ENCODE measurements around the gene LEF1.

The LEF1 gene

GRCh38 chr4:108060164-108060563 is 108.6 kb downstream of the LEF1 start:
- TF ChIP-seq ZC3H10 (CRISPR knock-in tag; IDR thresholded peaks at IDR 0.05) (no peak), PATZ1 (CRISPR knock-in tag; IDR thresholded peaks at IDR 0.05; ENCODE audit: borderline replicate concordance) (no peak), ARNTL (CRISPR knock-in tag; IDR thresholded peaks at IDR 0.05; ENCODE audit: borderline replicate concordance, low read depth) (no peak), ZFP3 (CRISPR knock-in tag; IDR thresholded peaks at IDR 0.05) (no peak), SNAI2 (CRISPR knock-in tag; IDR thresholded peaks at IDR 0.05) (no peak), ZFP30 (CRISPR knock-in tag; IDR thresholded peaks at IDR 0.05) (no peak), RARB (CRISPR knock-in tag; IDR thresholded peaks at IDR 0.05) (no peak), CREB5 (CRISPR knock-in tag; IDR thresholded peaks at IDR 0.05; ENCODE audit: low read depth) (no peak), CSRNP3 (CRISPR knock-in tag; IDR thresholded peaks at IDR 0.05) (no peak), ZNF565 (CRISPR knock-in tag; conservative IDR thresholded peaks at IDR 0.05; ENCODE audit: low read depth) (no peak), TSHZ2 (CRISPR knock-in tag; IDR thresholded peaks at IDR 0.05) (no peak), ESRRG (CRISPR knock-in tag; IDR thresholded peaks at IDR 0.05) (no peak), CSDC2 (CRISPR knock-in tag; IDR thresholded peaks at IDR 0.05) (no peak), TCF4 (CRISPR knock-in tag; IDR thresholded peaks at IDR 0.05; ENCODE audit: borderline replicate concordance) (no peak)
- peak; percentile 67 for ATAC-seq

GRCh38 chr4:108058685-108059440 is 109.9 kb downstream of the LEF1 start:
- ATAC-seq: no peak
- TF ChIP-seq PATZ1 (CRISPR knock-in tag; IDR thresholded peaks at IDR 0.05; ENCODE audit: borderline replicate concordance): no peak
- no peak for TF ChIP-seq SNAI2 (CRISPR knock-in tag; IDR thresholded peaks at IDR 0.05)
- no peak for TF ChIP-seq ARNTL (CRISPR knock-in tag; IDR thresholded peaks at IDR 0.05; ENCODE audit: borderline replicate concordance, low read depth)
- no peak for TF ChIP-seq ZFP3 (CRISPR knock-in tag; IDR thresholded peaks at IDR 0.05)
- TF ChIP-seq CSDC2 (CRISPR knock-in tag; IDR thresholded peaks at IDR 0.05): no peak
- no peak for TF ChIP-seq BACH2 (CRISPR knock-in tag; IDR thresholded peaks at IDR 0.05; ENCODE audit: borderline replicate concordance)
- no peak for TF ChIP-seq ESRRG (CRISPR knock-in tag; IDR thresholded peaks at IDR 0.05)
- TF ChIP-seq ZNF70 (CRISPR knock-in tag; IDR thresholded peaks at IDR 0.05): no peak
- TF ChIP-seq ZFP30 (CRISPR knock-in tag; IDR thresholded peaks at IDR 0.05): no peak
- no peak for TF ChIP-seq TSHZ2 (CRISPR knock-in tag; IDR thresholded peaks at IDR 0.05)
- TF ChIP-seq CSRNP3 (CRISPR knock-in tag; IDR thresholded peaks at IDR 0.05): no peak
- TF ChIP-seq PPARA (CRISPR knock-in tag; IDR thresholded peaks at IDR 0.05; ENCODE audit: borderline replicate concordance): no peak
- TF ChIP-seq RARB (CRISPR knock-in tag; IDR thresholded peaks at IDR 0.05): no peak
- TF ChIP-seq TOX (CRISPR knock-in tag; IDR thresholded peaks at IDR 0.05; ENCODE audit: borderline replicate concordance): no peak
- TF ChIP-seq TCF4 (CRISPR knock-in tag; IDR thresholded peaks at IDR 0.05; ENCODE audit: borderline replicate concordance): no peak
- no peak for TF ChIP-seq ISL1 (CRISPR knock-in tag; IDR thresholded peaks at IDR 0.05)
- TF ChIP-seq ZNF8 (CRISPR knock-in tag; IDR thresholded peaks at IDR 0.05): no peak
- no peak for TF ChIP-seq GLIS3 (CRISPR knock-in tag; IDR thresholded peaks at IDR 0.05)
- TF ChIP-seq POU6F1 (CRISPR knock-in tag; IDR thresholded peaks at IDR 0.05; ENCODE audit: borderline replicate concordance, low read depth): no peak
- TF ChIP-seq ZNF565 (CRISPR knock-in tag; conservative IDR thresholded peaks at IDR 0.05; ENCODE audit: low read depth): no peak

Data from SK-N-SH treated with all-trans-retinoic acid at 6 μM for 48 hours (cell line).